Measurements from ENCODE around the gene UQCRHL.

Gene UQCRHL

DNA sequence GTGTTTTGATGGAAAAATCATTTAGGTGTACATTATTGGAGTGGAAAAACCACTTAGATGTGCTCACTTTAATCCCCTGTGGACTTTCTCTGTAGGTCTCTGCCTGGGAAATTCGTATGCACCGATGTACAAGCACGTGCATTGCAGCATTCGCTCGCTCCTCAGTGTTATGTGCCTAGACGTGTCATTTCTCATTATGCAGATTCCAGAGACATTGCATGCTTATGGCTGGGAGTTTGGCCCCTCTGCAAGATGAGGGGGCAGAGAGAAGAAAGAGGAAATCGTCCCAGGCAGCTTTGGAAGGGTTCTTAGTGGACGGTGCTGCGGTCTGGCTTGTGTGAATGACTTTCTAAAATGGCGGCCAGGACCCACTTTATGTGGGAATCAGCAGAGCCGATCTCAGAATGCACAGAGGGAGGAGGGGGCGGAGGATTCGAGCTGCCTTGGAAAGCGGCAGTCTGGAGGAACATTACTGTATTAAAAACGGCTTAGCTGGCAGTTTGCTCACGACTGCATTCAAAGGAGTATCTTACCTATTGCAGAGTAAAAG, 42.4 kb upstream of the UQCRHL start:
- Histone ChIP-seq H3K27ac (ENCODE audit: extremely low read depth, low read depth, low read length) (peak overlapping the region; percentile 98), H3K36me3 (ENCODE audit: control insufficient read depth in 2 of 2, insufficient read depth in 1 of 2, low read length in 2 of 2) (peaks cover 6 to 15% of the 10 kb centered on the region in 2 experiments; a peak in 2 of 3 replicates), H3K4me3 (ENCODE audit: low read depth, low read length) (peak overlapping the region; percentile 87), H3K4me1 (ENCODE audit: control insufficient read depth, insufficient read depth, low read length) (peaks cover 17% of the 10 kb centered on the region), H3K9me3 (ENCODE audit: control insufficient read depth, insufficient read depth, low read depth, low read length) (no peaks in the 10 kb centered on the region)
- ChIA-PET CTCF (interaction anchor here (0.6 to 1.7 kb wide), 7 partner anchors 27 to 663 kb away, joined by 3 to 4 read pairs (median 3); no protein-coding TSS in a partner anchor), POLR2A (interaction anchor here (0.6 to 4.8 kb wide), 19 partner anchors 9 to 1054 kb away, joined by 3 to 106 read pairs (median 5); no protein-coding TSS in a partner anchor)
- TF ChIP-seq ZNF335 (tag by site-specific recombination; conservative IDR thresholded peaks at IDR 0.05), result peak; percentile 76
- peak; percentile 28; the same call in 1 of the 2 replicates for TF ChIP-seq ZBTB48 (tag by site-specific recombination; IDR thresholded peaks at IDR 0.05)
- TF ChIP-seq ZNF366 (tag by site-specific recombination; conservative IDR thresholded peaks at IDR 0.05), result peak; percentile 74
- TF ChIP-seq ZNF24 (tag by site-specific recombination; IDR thresholded peaks at IDR 0.05), result peak; percentile 60; the same call in 1 of the 2 replicates
- TF ChIP-seq ZNF660 (tag by site-specific recombination; IDR thresholded peaks at IDR 0.05), result peak; percentile 56; the same call in 1 of the 2 replicates
- 0 out of 2 replicates have a peak, but pooled peaks have one; percentile 20 for TF ChIP-seq ZFP69B (tag by site-specific recombination; IDR thresholded peaks at IDR 0.05)
- peak; percentile 12; the same call in 1 of the 2 replicates for TF ChIP-seq KLF8 (tag by site-specific recombination; IDR thresholded peaks at IDR 0.05)
- TF ChIP-seq PRDM1 (tag by site-specific recombination; IDR thresholded peaks at IDR 0.05), result peak; percentile 97
- TF ChIP-seq ZBTB7A (tag by site-specific recombination; IDR thresholded peaks at IDR 0.05; ENCODE audit: low read depth), result no peak
- TF ChIP-seq, protein P1, sequence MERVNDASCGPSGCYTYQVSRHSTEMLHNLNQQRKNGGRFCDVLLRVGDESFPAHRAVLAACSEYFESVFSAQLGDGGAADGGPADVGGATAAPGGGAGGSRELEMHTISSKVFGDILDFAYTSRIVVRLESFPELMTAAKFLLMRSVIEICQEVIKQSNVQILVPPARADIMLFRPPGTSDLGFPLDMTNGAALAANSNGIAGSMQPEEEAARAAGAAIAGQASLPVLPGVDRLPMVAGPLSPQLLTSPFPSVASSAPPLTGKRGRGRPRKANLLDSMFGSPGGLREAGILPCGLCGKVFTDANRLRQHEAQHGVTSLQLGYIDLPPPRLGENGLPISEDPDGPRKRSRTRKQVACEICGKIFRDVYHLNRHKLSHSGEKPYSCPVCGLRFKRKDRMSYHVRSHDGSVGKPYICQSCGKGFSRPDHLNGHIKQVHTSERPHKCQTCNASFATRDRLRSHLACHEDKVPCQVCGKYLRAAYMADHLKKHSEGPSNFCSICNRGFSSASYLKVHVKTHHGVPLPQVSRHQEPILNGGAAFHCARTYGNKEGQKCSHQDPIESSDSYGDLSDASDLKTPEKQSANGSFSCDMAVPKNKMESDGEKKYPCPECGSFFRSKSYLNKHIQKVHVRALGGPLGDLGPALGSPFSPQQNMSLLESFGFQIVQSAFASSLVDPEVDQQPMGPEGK (tag by site-specific recombination; IDR thresholded peaks at IDR 0.05), result peak; percentile 68
- TF ChIP-seq, protein P2, sequence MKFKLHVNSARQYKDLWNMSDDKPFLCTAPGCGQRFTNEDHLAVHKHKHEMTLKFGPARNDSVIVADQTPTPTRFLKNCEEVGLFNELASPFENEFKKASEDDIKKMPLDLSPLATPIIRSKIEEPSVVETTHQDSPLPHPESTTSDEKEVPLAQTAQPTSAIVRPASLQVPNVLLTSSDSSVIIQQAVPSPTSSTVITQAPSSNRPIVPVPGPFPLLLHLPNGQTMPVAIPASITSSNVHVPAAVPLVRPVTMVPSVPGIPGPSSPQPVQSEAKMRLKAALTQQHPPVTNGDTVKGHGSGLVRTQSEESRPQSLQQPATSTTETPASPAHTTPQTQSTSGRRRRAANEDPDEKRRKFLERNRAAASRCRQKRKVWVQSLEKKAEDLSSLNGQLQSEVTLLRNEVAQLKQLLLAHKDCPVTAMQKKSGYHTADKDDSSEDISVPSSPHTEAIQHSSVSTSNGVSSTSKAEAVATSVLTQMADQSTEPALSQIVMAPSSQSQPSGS (tag by site-specific recombination; IDR thresholded peaks at IDR 0.05; ENCODE audit: low read depth), result peak; percentile 55; the same call in 1 of the 2 replicates
- TF ChIP-seq ZSCAN30 (tag by site-specific recombination; IDR thresholded peaks at IDR 0.05), result 0 out of 2 replicates have a peak, but pooled peaks have one; percentile 7
- TF ChIP-seq ZNF600 (tag by site-specific recombination; IDR thresholded peaks at IDR 0.05), result peak; percentile 93
- TF ChIP-seq ZNF223 (tag by site-specific recombination; IDR thresholded peaks at IDR 0.05), result no peak
- TF ChIP-seq ZXDB (tag by site-specific recombination; IDR thresholded peaks at IDR 0.05), result peak; percentile 69
- 0 out of 2 replicates have a peak, but pooled peaks have one; percentile 13 for TF ChIP-seq SP7 (tag by site-specific recombination; IDR thresholded peaks at IDR 0.05)
- TF ChIP-seq ZNF48 (tag by site-specific recombination; IDR thresholded peaks at IDR 0.05), result no peak
- peak; percentile 64; the same call in 1 of the 2 replicates for TF ChIP-seq GLIS1 (tag by site-specific recombination; IDR thresholded peaks at IDR 0.05)
- no peak for TF ChIP-seq ZNF473 (tag by site-specific recombination; IDR thresholded peaks at IDR 0.05)
- TF ChIP-seq KLF9 (tag by site-specific recombination; IDR thresholded peaks at IDR 0.05; ENCODE audit: low read depth), result peak; percentile 7; the same call in 1 of the 2 replicates
- peak; percentile 93 for TF ChIP-seq ZBTB17 (tag by site-specific recombination; IDR thresholded peaks at IDR 0.05)
- TF ChIP-seq ZEB2 (tag by site-specific recombination; IDR thresholded peaks at IDR 0.05), result 0 out of 2 replicates have a peak, but pooled peaks have one; percentile 87
- TF ChIP-seq, protein P3, sequence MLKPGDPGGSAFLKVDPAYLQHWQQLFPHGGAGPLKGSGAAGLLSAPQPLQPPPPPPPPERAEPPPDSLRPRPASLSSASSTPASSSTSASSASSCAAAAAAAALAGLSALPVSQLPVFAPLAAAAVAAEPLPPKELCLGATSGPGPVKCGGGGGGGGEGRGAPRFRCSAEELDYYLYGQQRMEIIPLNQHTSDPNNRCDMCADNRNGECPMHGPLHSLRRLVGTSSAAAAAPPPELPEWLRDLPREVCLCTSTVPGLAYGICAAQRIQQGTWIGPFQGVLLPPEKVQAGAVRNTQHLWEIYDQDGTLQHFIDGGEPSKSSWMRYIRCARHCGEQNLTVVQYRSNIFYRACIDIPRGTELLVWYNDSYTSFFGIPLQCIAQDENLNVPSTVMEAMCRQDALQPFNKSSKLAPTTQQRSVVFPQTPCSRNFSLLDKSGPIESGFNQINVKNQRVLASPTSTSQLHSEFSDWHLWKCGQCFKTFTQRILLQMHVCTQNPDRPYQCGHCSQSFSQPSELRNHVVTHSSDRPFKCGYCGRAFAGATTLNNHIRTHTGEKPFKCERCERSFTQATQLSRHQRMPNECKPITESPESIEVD (tag by site-specific recombination; IDR thresholded peaks at IDR 0.05), result peak; percentile 97
- TF ChIP-seq GFI1B (tag by site-specific recombination; IDR thresholded peaks at IDR 0.05), result no peak
- TF ChIP-seq BCL11B (tag by site-specific recombination; IDR thresholded peaks at IDR 0.05; ENCODE audit: low read depth), result no peak
- no peak for TF ChIP-seq ZNF132 (tag by site-specific recombination; IDR thresholded peaks at IDR 0.05; ENCODE audit: borderline replicate concordance)
- TF ChIP-seq ZNF404 (tag by site-specific recombination; IDR thresholded peaks at IDR 0.05), result no peak
- TF ChIP-seq, protein P4, sequence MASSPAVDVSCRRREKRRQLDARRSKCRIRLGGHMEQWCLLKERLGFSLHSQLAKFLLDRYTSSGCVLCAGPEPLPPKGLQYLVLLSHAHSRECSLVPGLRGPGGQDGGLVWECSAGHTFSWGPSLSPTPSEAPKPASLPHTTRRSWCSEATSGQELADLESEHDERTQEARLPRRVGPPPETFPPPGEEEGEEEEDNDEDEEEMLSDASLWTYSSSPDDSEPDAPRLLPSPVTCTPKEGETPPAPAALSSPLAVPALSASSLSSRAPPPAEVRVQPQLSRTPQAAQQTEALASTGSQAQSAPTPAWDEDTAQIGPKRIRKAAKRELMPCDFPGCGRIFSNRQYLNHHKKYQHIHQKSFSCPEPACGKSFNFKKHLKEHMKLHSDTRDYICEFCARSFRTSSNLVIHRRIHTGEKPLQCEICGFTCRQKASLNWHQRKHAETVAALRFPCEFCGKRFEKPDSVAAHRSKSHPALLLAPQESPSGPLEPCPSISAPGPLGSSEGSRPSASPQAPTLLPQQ (tag by site-specific recombination; IDR thresholded peaks at IDR 0.05), result peak; percentile 77
- no peak for TF ChIP-seq SALL2 (tag by site-specific recombination; IDR thresholded peaks at IDR 0.05; ENCODE audit: borderline replicate concordance)
- TF ChIP-seq ZBTB20 (tag by site-specific recombination; IDR thresholded peaks at IDR 0.05), result peak; percentile 96
- TF ChIP-seq ZNF394 (tag by site-specific recombination; IDR thresholded peaks at IDR 0.05; ENCODE audit: borderline replicate concordance), result peak; percentile 8; the same call in 1 of the 2 replicates

Measured in HEK293 (cell line).